Neural cell (in vitro differentiated cells): ENCODE results near the gene CD164.

Experiments
- CTCF ChIP-seq: fragments of 450-650 bp; IDR thresholded peaks from 2 replicates; pipeline ENCODE4 v1.5.1; 2014; ENCODE audit warnings: antibody characterized with exemption, mild to moderate bottlenecking, moderate library complexity; ENCODE audit not compliant: poor library complexity, severe bottlenecking
- EP300 ChIP-seq: fragments of 450-650 bp; conservative IDR thresholded peaks from 2 replicates; pipeline ENCODE4 v1.6.1; 2014; ENCODE audit warnings: antibody characterized with exemption, mild to moderate bottlenecking, moderate library complexity; ENCODE audit not compliant: poor library complexity, severe bottlenecking
- POLR2AphosphoS5 ChIP-seq: IDR thresholded peaks from 2 replicates; pipeline ENCODE4 v1.6.1; 2012
- RAD21 ChIP-seq: fragments of 450-650 bp; conservative IDR thresholded peaks from 2 replicates; pipeline ENCODE4 v1.6.1; 2014; ENCODE audit warnings: antibody characterized with exemption, mild to moderate bottlenecking, moderate library complexity
- REST ChIP-seq: IDR thresholded peaks from 2 replicates; pipeline ENCODE4 v1.6.1; 2012; ENCODE audit warnings: borderline replicate concordance

GRCh38 chr6:109383438-109383940, 1.2 kb upstream of the CD164 start:
- TF ChIP-seq CTCF = no peak
- TF ChIP-seq EP300 = no peak
- TF ChIP-seq POLR2AphosphoS5 = no peak
- TF ChIP-seq RAD21 = no peak
- no peak for TF ChIP-seq REST
